Lung microvascular endothelial cell (primary cell): ENCODE results near the gene KDM8. TPM values are rescaled to one million over a fixed set of nuclear protein-coding genes. Genes with fewer than 3 reads are reported as not detected.
A peak's percentile ranks its signal among the peaks of the same experiment; 100 is the strongest.

Experiments
- DNase-seq, 2 donors: peaks; one replicate each; pipeline versions ENCODE4 v3.0.0 to v3.0.0-alpha.2; 2010; ENCODE audit warnings: low read depth in 2 of 2
- total RNA-seq: library from RNA; depleted of rRNA; stranded (reverse); fragments of >200 nt; gene quantifications from 2 replicates; pipeline ENCODE4 v1.2.1, GENCODE V29; 2014

KDM8 gene
- total RNA-seq, 1 donor from 2014 or later, result 3.2 TPM

DNA sequence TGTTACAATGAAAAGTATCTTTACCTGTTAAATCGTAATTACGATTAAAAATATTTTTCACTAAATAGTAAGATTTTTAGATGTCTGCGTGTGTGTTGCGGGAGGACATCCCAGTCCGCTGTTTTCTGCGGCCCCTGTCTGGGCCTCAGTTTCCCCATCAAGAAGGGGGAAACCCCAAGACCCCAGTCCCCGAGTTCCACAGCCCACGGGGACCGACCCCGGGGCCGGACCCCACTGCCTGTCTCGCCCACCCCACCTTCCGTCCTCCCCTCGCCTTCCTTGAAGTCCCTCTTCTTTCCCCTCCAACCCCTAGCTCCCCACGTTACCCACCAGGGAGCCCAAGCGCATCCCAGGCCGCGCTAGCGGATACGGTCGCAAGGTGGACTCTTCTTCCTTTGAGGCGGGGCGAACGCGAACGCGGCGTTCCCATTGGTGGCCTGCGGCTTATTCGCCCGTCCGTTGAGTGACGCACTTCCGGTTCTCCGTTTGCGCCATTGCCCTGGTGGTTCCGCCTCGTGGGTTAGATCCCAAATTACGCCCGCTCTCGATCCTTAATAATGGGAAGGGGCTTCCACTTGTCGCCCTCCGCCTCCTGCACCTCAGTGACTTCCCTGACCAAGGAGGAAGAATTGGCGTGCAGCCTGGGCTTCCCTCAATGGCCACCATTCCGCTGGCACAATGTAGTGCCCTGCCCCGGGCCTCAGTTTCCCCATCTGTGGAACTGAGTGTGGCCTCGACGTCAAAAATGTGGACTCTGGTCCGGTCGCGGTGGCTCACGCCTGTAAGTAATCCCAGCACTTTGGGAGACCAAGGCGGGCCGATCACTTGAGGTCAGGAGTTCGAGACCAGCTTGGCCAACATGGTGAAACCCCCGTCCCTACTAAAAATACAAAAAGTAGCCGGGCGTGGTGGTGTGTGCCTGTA lies 65.3 kb downstream of the KDM8 start, which contains the start of gene NSMCE1:
Gene NSMCE1, minus strand, starts transcription at position 397 of the 924 bp plus-strand sequence. CDS start 11,202 bp downstream, outside the sequence.
- DNase-seq, result peak; percentile 96 to 98

- no peak for DNase-seq
Measured at GRCh38 chr16:27269300-27270150, 66.2 kb downstream of the KDM8 start.

- no peak for DNase-seq
Measured at GRCh38 chr16:27270349-27270748, 67.0 kb downstream of the KDM8 start.

Other genes starting within 250 kb of the KDM8 start
- not detected in 2 replicates for gene C16orf82, start 136.6 kb upstream of the KDM8 start, total RNA-seq
- gene NSMCE1, start 65.2 kb downstream of the KDM8 start, total RNA-seq, result 34.4 and 41.1 TPM in 2 replicates
- 10.5 and 14.8 TPM in 2 replicates for gene IL4R, start 110.4 kb downstream of the KDM8 start, total RNA-seq
- gene IL21R, start 198.6 kb downstream of the KDM8 start, total RNA-seq, result under 0.01 TPM in 2 replicates